Ovary (tissue), 10 donors: ENCODE measurements around the gene NGLY1. TPM values are rescaled to one million over a fixed set of nuclear protein-coding genes. Genes with fewer than 3 reads are reported as not detected.

ENCODE experiments used
- DNase-seq, 5 donors: peaks; one replicate each; pipeline ENCODE4 v3.0.0-alpha.2; 2019 to 2020
- H3K27ac ChIP-seq, 2 donors: fragments of 200-600 bp; one replicate each; pipeline versions ENCODE4 v1.5.1 to v1.8.0; 2019 to 2022
- H3K27me3 ChIP-seq: fragments of 200-600 bp; one replicate; pipeline ENCODE4 v1.8.0; 2022
- H3K36me3 ChIP-seq: fragments of 200-600 bp; sonication (generic); one replicate; pipeline ENCODE4 v1.5.1; 2019
- H3K4me1 ChIP-seq: one replicate; pipeline ENCODE4 v1.8.1; 2013; ENCODE audit warnings: mild to moderate bottlenecking, moderate library complexity; ENCODE audit not compliant: insufficient read depth
- H3K4me3 ChIP-seq: fragments of 200-600 bp; sonication (generic); one replicate; pipeline ENCODE4 v1.5.1; 2017
- H3K9me3 ChIP-seq, 2 donors: fragments of 200-600 bp in 1 of 2; sonication (generic) in 1 of 2; one replicate each; pipeline versions ENCODE4 v1.5.1 to v1.8.1; 2013 to 2019; ENCODE audit warnings: mild to moderate bottlenecking in 1 of 2, moderate library complexity in 1 of 2
- EP300 ChIP-seq: sonication (generic); formaldehyde crosslinking; IDR thresholded peaks from one replicate; pipeline ENCODE4 v1.6.1; 2017; ENCODE audit warnings: antibody characterized with exemption
- POLR2A ChIP-seq: fragments of 450-650 bp; IDR thresholded peaks from one replicate; pipeline ENCODE4 v1.6.1; 2017; ENCODE audit warnings: antibody characterized with exemption, mild to moderate bottlenecking, moderate library complexity
- WGBS, 3 donors: extraction: QIAGEN DNeasy Blood & Tissue Kit in 1 of 3; methylation state at CpG; one replicate each; pipeline versions ENCODE4 v1.1.5 to v1.1.7; 2013 to 2017; 5-methylcytosine and 5-hydroxymethylcytosine counted together
- intact Hi-C, 4 donors: fragments of 100-400 bp; cut with DNase I; formaldehyde crosslinking; loops; one replicate each; pipeline versions ENCODE4 v1.11.0 to v1.15.1; 2022 to 2023
- long read RNA-seq, 3 donors: library from polyadenylated mRNA in 2 of 3; unstranded in 2 of 3; transcript quantifications; one replicate each; pipeline ENCODE4 v2.0.0 and lab custom pipeline, GENCODE V29; 2021 to 2026
- polyA plus RNA-seq, 2 donors: library from polyadenylated mRNA; stranded (reverse); fragments of 200-250 nt in 1 of 2; fragments of 350-450 nt in 1 of 2; fragmentation: Illumina TruSeq in 1 of 2; extraction: RNeasy Lipid Tissue Mini Kit (QIAGEN cat#74804) in 1 of 2; gene quantifications; one replicate each; pipeline ENCODE4 v1.2.3, GENCODE V29; 2013 to 2014
- total RNA-seq, 7 donors: library from RNA; depleted of rRNA in 2 of 7; stranded (reverse); fragments of >200 nt in 2 of 7; fragmentation: NEBNext Ultra II Directional in 3 of 7; extraction: Animal tissue kit (Norgen Biotek cat#: 25700) in 3 of 7; gene quantifications; one replicate each; pipeline versions ENCODE4 v1.1.0 to v1.2.4, GENCODE V29; 2016 to 2023
- TF ChIP-seq, protein P1 (sequence below), 3 donors: fragments of 450-650 bp in 2 of 3; fragments of 200-600 bp in 1 of 3; IDR thresholded peaks; one replicate each; pipeline versions ENCODE4 v1.5.1 to v1.8.0; 2016 to 2022; ENCODE audit warnings: antibody characterized with exemption in 3 of 3, mild to moderate bottlenecking in 1 of 3
- donor health status: DM: no; HTN: no; CAD: no; lungs with moderate emphysema.
- donor health status: DM: no; HTN: no; CAD: no.
- donor health status: Bipolar disorder and iron deficiency.
- donor health status: DM: yes; HTN: yes; CAD: no.
- donor health status: DM: no; HTN: no; CAD: no.
- donor health status: DM: yes; HTN: yes; CAD: no.

NGLY1 gene, protein sequence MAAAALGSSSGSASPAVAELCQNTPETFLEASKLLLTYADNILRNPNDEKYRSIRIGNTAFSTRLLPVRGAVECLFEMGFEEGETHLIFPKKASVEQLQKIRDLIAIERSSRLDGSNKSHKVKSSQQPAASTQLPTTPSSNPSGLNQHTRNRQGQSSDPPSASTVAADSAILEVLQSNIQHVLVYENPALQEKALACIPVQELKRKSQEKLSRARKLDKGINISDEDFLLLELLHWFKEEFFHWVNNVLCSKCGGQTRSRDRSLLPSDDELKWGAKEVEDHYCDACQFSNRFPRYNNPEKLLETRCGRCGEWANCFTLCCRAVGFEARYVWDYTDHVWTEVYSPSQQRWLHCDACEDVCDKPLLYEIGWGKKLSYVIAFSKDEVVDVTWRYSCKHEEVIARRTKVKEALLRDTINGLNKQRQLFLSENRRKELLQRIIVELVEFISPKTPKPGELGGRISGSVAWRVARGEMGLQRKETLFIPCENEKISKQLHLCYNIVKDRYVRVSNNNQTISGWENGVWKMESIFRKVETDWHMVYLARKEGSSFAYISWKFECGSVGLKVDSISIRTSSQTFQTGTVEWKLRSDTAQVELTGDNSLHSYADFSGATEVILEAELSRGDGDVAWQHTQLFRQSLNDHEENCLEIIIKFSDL
- total RNA-seq = 10 to 100 TPM; 18.0 to 30.4 (median 27.1) TPM
- polyA plus RNA-seq = 10 to 100 TPM; 11.0 to 27.5 TPM
- long read RNA-seq, donor 1, transcript NGLY1-204 (11 exons, 2,024 nt) = minor isoform, 6 of 188 reads
- long read RNA-seq, donor 1, transcript NGLY1-202 (12 exons, 2,473 nt) = major isoform, 136 of 188 reads
- long read RNA-seq, donor 1, partial matches to known transcripts = 9 of 188 reads
- long read RNA-seq, donor 1, other reads (novel, unspliced or antisense) = 34 of 188 reads
- long read RNA-seq, donor 2, transcript NGLY1-202 (12 exons, 2,473 nt) = major isoform, 20 of 115 reads
- long read RNA-seq, donor 2, partial matches to known transcripts = 92 of 115 reads
- long read RNA-seq, donor 2, other reads (novel, unspliced or antisense) = 0 of 115 reads
- long read RNA-seq, donor 3, transcript NGLY1-202 (12 exons, 2,473 nt) = major isoform, 62 of 80 reads
- long read RNA-seq, donor 3, transcript NGLY1-204 (11 exons, 2,024 nt) = minor isoform, 5 of 80 reads
- long read RNA-seq, donor 3, partial matches to known transcripts = 0 of 80 reads
- long read RNA-seq, donor 3, other reads (novel, unspliced or antisense) = 10 of 80 reads

- peaks cover 5% of the 10 kb centered on the region for H3K4me1 ChIP-seq
- peak within 1 kb of the TSS; percentile 82 for H3K4me3 ChIP-seq
- no peaks in the 10 kb centered on the region for H3K27me3 ChIP-seq
- intact Hi-C loops = loop anchor here in 2 of 4 donors (10.0 kb wide), 1 partner anchor 118 kb away; the partner anchor contains the start of gene TOP2B (in 2 of the 2)
- TF ChIP-seq, protein P1, sequence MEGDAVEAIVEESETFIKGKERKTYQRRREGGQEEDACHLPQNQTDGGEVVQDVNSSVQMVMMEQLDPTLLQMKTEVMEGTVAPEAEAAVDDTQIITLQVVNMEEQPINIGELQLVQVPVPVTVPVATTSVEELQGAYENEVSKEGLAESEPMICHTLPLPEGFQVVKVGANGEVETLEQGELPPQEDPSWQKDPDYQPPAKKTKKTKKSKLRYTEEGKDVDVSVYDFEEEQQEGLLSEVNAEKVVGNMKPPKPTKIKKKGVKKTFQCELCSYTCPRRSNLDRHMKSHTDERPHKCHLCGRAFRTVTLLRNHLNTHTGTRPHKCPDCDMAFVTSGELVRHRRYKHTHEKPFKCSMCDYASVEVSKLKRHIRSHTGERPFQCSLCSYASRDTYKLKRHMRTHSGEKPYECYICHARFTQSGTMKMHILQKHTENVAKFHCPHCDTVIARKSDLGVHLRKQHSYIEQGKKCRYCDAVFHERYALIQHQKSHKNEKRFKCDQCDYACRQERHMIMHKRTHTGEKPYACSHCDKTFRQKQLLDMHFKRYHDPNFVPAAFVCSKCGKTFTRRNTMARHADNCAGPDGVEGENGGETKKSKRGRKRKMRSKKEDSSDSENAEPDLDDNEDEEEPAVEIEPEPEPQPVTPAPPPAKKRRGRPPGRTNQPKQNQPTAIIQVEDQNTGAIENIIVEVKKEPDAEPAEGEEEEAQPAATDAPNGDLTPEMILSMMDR (IDR thresholded peaks at IDR 0.05) = peak in 2 of 3 donors; percentile 25 to 37
- peak; percentile 63 for TF ChIP-seq POLR2A
- no peak for TF ChIP-seq EP300
- no peaks in the 10 kb centered on the region for H3K36me3 ChIP-seq
- peak; percentile 79 to 89 (median 86) for DNase-seq
- peak within 1 kb of the TSS; percentile 43 to 76 for H3K27ac ChIP-seq
- WGBS, 3 donors = 0 to 1% (median 1%) methylated on average over 30 to 69 of the region's 72 CpGs
- H3K9me3 ChIP-seq = no peaks in the 10 kb centered on the region
Observed at GRCh38 chr3:25782938-25783660, at the start of gene NGLY1. NGLY1 (minus strand) TSS chr3:25783443; CDS start chr3:25783390, 53 bp downstream.

DNA sequence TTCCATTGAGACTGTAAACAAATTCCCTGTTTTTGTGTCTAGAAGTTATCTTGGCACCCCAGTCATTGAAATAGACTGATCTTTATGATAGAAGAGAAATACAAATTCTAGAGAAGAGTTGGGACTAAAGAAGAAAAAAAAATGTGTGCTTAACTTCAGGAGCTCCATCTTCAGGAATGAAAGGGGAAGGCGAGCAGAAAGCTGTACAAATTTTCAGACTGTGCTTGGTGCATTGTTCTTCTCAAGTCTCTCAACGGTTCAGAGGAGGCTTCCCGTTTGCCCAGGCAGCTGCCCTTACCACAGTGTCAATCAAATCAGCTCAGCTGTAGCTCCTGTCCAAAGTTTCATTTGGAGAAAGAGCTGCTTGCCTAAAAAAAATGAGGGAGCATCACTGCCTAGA is 48.3 kb upstream of the NGLY1 start:
- H3K36me3 ChIP-seq = no peaks in the 10 kb centered on the region
- TF ChIP-seq, protein P1 (IDR thresholded peaks at IDR 0.05) = no peak
- TF ChIP-seq POLR2A (no peak), EP300 (no peak)
- H3K9me3 ChIP-seq = no peaks in the 10 kb centered on the region
- WGBS, 3 donors = 4 to 16% (median 5%) methylated on average over 3 of the region's 3 CpGs
- no peak overlapping the region for H3K27ac ChIP-seq
- intact Hi-C loops = no loop called here
- no peaks in the 10 kb centered on the region for H3K4me1 ChIP-seq
- DNase-seq = no peak
- no peak overlapping the region for H3K4me3 ChIP-seq
- no peaks in the 10 kb centered on the region for H3K27me3 ChIP-seq

DNA sequence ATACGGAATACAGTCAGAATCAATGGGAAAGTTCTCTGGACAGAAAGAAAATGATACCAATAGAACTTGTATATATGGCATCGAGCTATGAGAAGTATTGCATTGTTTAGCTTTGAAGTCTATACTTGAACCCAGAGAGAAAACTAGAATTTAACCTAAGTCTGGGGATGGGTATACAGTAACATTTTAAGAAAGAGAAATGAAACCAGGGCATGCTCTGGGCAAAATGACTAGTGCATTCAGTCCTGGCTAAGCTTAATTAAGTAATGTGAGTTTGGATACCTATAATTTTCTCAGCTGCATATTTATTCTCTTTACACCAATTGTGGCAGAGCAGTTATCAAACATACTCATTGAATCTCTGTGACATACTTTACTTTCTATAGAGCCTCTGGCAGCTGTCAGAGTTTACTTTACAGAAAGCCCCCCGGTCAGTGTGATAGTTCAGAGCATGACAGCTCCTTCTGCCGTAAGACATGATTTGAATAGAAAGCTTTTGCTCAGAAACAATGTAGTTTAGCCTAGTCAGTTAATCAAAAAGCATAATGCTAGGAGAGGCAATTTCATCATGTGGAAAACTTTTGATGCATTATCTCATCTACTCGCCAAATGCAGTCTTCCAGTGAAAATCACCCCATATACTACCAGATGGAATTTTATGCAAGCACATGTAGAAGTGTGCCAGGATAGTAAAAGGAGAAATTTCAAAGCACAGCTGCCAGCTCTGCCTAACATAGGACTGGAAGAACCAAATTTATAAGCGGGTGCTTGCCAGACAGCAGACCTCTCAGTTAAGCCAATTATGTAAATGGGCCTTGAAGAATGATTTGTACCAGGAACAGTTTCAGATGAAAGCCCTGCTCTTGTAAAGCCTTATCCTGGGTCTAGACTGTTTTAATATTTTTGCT is 47.4 kb upstream of the NGLY1 start:
- Histone ChIP-seq H3K4me3 (no peak overlapping the region), H3K27me3 (no peaks in the 10 kb centered on the region), H3K36me3 (no peaks in the 10 kb centered on the region), H3K9me3 (no peaks in the 10 kb centered on the region), H3K27ac (no peak overlapping the region), H3K4me1 (no peaks in the 10 kb centered on the region)
- intact Hi-C loops = no loop called here
- 72 to 75% (median 73%) methylated on average over 6 of the region's 6 CpGs for WGBS, 3 donors
- no peak for TF ChIP-seq EP300
- TF ChIP-seq, protein P1 (IDR thresholded peaks at IDR 0.05) = no peak
- no peak for TF ChIP-seq POLR2A
- no peak for DNase-seq
